ENCODE measurements around the gene B9D1. TPM values are rescaled to one million over a fixed set of nuclear protein-coding genes. Genes with fewer than 3 reads are reported as not detected.

The B9D1 gene
- total RNA-seq, 1 donor from 2014 or later: 12.6 TPM

DNA sequence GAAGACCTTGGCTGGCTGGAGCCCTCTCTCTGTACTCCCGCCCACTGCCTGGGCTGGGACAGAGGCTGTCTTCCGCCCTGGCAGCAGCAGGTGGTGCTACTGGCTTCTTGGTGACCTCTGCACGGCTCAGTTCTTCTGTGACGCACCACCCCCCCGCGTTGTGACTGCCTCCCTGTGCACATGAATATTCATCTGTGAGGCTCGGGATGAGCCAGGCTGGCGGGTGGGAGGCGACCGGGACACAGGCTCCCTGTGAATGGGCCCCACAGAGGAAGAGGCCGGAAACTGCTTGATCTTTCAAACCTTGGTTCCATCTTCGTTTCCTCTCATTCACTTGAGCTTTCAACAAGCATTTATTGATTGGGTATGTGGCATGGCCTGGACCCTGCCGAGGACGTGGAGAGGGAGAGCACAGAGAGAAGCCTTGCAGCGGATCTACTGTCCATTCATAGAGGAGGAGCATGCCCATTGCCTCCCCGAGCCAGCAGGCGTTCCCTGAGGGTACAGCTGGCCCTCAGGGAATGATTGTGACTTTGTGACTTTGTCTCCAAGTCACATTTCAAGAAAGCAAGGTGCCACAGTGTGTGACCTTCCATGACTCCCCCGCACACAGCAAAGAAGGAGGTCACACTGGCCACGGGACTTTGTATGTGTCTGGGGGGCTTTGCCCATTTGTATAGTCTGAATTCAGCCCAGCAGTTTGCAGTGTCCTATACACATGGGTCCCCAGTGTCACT, 45.0 kb downstream of the B9D1 start:
- peak; percentile 93 for DNase-seq

DNA sequence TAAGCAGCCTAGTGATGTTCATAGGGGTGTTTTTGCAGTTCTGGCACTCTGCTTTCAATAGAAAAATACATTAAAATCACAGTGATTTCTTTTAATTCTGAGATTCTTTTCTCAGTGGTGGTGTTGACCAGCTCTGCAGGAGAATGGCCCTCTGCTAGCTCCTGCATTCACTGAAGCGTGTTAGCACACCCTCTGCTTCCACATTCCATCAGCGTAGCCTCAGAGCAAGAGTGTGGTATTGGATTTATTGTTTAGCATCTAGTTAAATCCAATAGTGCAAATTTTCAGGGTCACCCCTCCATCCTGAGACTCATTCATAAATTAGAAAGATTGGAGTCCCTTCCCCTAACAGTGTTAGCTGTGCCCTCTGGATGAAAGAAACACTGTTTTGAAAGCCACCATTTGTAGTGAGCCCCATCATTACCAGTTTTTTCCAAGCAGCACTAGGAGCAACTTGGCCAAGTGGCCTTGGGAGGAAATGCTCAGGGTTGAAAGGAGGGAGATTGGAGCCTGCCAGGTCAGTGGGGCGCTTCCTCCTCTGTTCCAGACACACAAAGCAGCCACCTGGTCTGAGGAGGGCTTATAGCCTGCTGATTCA, 45.7 kb downstream of the B9D1 start:
- DNase-seq: no peak

GRCh38 chr17:19315104-19315503, 47.4 kb downstream of the B9D1 start:
- no peak for DNase-seq

DNA sequence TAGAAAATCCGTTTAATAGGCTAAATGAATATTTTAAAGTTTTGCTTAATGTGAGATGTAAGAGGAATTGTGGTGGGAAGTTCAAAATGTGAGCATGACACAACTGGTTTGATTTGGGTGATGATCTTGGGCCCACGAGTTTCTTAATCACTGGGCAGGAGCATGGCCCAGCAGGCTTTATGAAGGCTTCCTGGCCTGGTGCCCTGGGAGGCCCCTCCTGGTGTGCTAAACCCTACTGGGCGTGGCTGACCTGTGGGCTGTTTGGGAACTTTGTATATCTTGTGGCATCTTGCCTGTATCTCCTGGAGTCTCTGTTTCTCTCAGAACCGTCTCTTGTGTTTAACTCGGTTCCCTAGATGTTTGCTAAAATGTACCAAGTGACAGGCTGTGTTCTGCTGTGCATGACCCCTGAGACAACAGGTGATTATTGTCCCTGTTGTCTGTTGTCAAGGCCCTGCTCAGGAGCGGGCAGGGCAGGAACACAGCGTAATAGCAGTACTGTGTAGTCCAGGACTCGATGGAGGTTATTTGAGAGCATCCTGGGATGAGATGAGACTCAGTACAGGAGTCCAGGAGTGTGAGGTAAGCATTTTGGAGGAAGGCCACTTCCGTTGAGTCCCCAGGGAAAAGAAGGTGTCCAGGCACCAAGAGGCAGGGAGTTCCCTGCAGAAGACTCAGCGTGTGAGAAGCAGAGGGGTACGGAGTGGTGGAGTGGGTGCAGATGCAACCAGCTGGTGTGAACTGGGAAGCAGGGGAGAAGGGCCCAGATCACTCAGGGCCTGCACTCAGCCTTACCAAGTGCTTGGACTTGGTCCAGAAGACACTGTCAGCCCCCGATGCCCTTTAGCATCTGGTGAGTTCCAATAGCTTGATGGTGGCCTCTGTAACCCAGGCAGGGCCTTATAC, 48.5 kb downstream of the B9D1 start:
- no peak for DNase-seq

GRCh38 chr17:19313066-19313745, 49.3 kb downstream of the B9D1 start:
- no peak for DNase-seq

- DNase-seq: no peak
These were observed 50.1 kb downstream of the B9D1 start for GRCh38 chr17:19312406-19312805.

- DNase-seq: peak; percentile 88
These were observed 50.9 kb downstream of the B9D1 start for GRCh38 chr17:19311421-19312215.

GRCh38 chr17:19311016-19311415, 51.5 kb downstream of the B9D1 start:
- DNase-seq: no peak

DNA sequence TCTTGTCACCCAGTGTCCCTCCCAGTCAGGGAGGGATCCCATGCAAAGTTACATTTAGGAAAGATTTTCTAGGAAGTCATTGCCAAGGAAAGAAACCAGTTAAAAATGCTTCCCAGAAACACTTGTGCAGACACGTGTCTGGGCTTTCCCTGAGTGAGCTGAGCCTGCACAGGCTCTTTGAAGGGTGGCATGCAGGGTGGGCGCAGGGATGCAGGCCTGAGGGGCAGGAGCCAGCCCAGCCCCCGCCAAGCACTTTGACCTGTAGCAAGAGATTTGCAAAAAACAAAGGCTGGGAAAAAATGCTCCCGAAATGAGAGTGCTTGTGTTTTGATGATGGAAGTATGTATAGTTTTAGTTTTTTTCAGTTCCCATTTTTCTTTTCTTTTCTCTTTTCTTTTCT, 52.4 kb downstream of the B9D1 start:
- no peak for DNase-seq

DNA sequence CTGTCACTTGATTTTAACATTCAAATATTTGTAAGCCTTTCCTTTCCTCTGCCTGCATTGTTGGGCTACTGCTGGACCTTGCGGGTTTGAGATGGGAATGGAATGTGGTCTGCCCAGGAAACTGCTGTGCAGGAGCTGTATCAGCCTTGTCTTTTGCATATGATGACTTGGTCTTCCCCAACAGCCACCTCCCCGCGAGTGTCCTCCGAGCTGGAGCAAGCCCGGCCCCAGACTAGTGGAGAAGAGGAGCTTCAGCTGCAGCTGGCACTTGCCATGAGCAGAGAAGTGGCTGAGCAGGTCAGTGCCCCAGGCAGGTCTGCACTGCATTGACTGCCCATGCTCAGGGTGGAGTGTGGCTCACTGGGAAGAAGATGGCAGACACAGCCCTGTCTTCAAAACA, 52.8 kb downstream of the B9D1 start:
- DNase-seq: no peak

DNA sequence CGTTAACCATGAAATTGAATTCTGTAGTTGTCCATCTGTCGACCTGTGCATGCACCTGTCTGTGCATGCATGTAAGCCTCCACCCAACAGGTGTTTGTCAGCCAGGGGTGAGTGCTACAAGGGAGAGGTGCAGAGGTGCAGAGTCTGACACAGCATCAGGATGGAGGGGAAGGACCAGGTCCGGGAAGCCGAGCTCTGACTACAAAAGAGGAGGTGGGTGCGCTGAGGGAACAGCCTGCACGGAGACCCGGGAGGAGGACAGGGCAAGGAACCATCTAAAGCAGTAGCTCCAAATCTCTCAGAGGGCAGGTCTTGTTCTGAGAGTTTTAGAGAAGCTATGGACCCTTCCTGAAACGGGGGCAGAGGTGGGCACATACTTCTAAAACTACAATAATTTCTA, 54.1 kb downstream of the B9D1 start:
- DNase-seq: no peak

DNA sequence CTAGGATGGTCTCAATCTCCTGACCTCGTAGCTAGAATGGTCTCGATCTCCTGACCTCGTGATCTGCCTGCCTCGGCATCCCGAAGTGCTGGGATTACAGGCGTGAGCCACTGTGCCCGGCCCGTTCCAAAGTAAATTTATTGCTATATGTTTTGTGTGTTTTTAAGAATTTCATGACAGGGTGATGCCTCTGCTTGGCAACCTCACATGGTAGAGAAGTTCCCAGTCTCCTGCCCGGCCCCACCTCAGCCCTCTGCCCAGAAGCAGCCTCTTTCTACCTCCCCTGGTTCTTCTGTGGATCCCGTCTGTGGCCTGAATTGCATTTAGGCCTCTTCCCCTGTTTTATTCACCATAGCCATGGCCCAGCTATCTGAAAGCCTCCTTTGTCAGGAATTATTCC, 55.0 kb downstream of the B9D1 start:
- no peak for DNase-seq

GRCh38 chr17:19306160-19307111, 56.1 kb downstream of the B9D1 start:
- DNase-seq: no peak

GRCh38 chr17:19305761-19306159, 56.8 kb downstream of the B9D1 start:
- DNase-seq: no peak

- no peak for DNase-seq
These were observed 57.3 kb downstream of the B9D1 start for GRCh38 chr17:19305256-19305655.

DNA sequence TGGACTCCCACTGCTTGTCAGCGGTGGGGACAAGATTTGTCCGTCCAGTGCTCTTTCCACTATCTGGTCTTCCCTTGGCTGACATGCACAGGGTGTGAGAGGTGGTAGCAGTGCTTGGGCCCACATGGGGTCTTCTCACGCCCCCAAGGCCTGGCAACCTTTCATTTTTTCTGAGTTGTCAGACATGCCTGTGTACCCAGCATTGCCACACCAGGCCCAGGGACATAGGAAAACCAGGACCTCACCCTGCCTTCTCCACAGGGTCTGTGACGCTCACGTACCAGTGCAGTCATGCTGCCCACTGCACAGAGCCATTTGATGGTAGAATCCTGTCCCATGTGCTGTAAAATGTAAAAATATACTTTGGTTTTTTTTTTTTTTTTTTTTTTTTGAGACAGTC, 57.8 kb downstream of the B9D1 start:
- no peak for DNase-seq

DNA sequence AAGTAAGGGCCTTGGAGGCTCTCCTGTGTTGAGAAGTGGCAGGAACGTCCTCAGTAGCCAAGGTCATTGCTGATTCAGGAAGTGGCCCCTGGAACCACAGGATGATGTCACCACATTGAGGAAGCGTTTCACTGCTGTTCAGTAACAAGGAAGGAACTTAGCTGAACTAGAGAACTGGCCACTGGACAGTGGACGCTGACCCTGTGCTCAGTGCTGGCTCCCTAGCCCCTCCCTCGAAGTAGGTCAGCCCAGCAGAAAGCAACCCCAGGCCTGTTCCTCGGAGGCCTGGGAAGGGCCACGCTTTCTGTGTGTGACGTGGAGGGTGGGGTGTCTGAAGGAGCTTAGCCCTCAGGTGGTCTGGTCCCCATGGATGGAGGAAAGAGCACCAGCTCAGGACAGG, 58.3 kb downstream of the B9D1 start:
- peak; percentile 83 for DNase-seq

DNA sequence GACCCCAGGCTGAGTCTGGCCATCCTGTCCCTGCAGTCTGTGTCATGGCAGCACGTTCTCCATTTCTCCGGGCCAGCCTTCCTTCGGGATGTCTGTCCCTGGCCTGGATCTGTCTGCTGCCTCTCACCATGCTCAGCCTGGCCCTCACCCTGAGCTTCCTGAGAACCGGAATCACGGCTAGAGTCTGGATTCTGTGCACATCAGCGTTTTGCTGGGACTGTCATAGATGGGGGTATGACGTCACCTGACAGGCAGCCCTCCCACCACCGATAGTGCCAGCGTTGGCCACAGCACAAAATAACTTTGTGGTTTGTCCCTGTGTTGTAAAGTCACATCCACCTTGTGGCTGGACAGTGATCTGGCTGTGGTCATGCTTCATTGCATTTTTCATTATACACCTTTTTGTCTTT, 59.2 kb downstream of the B9D1 start:
- DNase-seq: peak; percentile 34

DNA sequence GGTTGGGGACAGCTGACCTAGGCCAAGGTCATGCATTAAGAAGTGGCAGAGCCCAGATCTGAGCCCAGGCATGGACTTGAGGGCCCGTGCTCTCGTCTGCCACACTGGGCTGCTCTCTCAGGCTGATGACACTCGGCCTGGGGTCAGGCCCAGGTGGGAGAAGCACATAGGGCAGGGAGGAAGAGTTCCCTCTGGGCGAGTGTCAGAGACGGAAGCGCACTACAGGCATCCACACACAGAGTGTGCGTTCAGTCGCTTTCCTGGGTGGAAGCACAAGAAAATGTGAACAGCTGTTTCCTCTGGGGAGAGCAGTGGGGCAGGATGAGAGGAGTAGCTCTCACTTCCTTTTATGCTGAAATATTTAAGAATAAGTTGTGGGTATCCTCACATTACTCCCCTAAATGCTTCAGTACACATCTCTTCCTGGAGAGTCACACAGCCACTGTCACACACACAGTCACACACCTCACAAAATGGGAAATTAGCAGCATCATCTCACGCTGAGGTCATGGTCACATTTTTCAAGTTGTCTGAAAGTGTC, 59.7 kb downstream of the B9D1 start:
- peak; percentile 19 for DNase-seq

- DNase-seq: no peak
These were observed 60.5 kb downstream of the B9D1 start for GRCh38 chr17:19301973-19302372.
